Retinal pigment epithelial cell (primary cell): Measurements from ENCODE around the gene CADM1.
A peak's percentile ranks its signal among the peaks of the same experiment; 100 is the strongest.

Source experiments
- DNase-seq: peaks from one replicate; pipeline ENCODE4 v3.0.0-alpha.2; 2010; ENCODE audit warnings: low read depth
- H3K4me3 ChIP-seq: 2 replicates; pipeline ENCODE4 v1.5.1; 2011; ENCODE audit warnings: mild to moderate bottlenecking, low read length, control low read depth, moderate library complexity
- TF ChIP-seq, protein P1 (sequence below): conservative IDR thresholded peaks from 2 replicates; pipeline ENCODE4 v1.5.1; 2011; ENCODE audit warnings: low read depth, low read length, control low read depth, inconsistent platforms

CADM1 gene

GRCh38 chr11:115459563-115459962 lies 44.7 kb downstream of the CADM1 start:
- H3K4me3 ChIP-seq: no peak overlapping the region
- TF ChIP-seq, protein P1, sequence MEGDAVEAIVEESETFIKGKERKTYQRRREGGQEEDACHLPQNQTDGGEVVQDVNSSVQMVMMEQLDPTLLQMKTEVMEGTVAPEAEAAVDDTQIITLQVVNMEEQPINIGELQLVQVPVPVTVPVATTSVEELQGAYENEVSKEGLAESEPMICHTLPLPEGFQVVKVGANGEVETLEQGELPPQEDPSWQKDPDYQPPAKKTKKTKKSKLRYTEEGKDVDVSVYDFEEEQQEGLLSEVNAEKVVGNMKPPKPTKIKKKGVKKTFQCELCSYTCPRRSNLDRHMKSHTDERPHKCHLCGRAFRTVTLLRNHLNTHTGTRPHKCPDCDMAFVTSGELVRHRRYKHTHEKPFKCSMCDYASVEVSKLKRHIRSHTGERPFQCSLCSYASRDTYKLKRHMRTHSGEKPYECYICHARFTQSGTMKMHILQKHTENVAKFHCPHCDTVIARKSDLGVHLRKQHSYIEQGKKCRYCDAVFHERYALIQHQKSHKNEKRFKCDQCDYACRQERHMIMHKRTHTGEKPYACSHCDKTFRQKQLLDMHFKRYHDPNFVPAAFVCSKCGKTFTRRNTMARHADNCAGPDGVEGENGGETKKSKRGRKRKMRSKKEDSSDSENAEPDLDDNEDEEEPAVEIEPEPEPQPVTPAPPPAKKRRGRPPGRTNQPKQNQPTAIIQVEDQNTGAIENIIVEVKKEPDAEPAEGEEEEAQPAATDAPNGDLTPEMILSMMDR: no peak
- peak; percentile 43 for DNase-seq

- TF ChIP-seq, protein P1: no peak
- DNase-seq: no peak
Measured at GRCh38 chr11:115458877-115459276, 45.3 kb downstream of the CADM1 start.

DNA sequence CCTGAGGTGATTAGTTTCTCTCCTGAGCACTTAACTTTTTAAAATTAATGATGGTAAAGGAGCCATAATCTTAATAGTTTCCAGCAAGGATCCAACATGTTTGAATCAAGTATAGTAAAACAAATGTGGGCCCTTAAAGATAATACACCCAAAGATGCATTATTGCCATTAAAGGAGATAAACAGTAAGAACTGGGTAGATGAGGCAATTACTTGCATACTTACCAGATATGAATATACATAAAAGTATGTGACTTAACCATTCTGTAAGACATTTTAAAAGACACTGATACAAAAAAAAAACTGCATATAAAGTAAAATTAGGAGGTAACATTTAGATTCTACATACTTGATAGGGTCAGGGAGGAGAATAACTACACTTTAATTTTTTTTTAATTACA lies 48.2 kb downstream of the CADM1 start:
- no peak for DNase-seq
- TF ChIP-seq, protein P1: no peak
- no peak overlapping the region for H3K4me3 ChIP-seq

More at GRCh38 chr11:115458877-115459276, 45.3 kb downstream of the CADM1 start:
- H3K4me3 ChIP-seq: no peak overlapping the region

GRCh38 chr11:115455613-115456012 lies 48.6 kb downstream of the CADM1 start:
- TF ChIP-seq, protein P1: no peak
- no peak overlapping the region for H3K4me3 ChIP-seq
- no peak for DNase-seq

GRCh38 chr11:115454525-115454924 lies 49.7 kb downstream of the CADM1 start:
- TF ChIP-seq, protein P1: no peak
- no peak overlapping the region for H3K4me3 ChIP-seq
- DNase-seq: no peak

GRCh38 chr11:115453693-115454490 lies 50.3 kb downstream of the CADM1 start:
- H3K4me3 ChIP-seq: no peak overlapping the region
- DNase-seq: no peak
- TF ChIP-seq, protein P1: no peak

DNA sequence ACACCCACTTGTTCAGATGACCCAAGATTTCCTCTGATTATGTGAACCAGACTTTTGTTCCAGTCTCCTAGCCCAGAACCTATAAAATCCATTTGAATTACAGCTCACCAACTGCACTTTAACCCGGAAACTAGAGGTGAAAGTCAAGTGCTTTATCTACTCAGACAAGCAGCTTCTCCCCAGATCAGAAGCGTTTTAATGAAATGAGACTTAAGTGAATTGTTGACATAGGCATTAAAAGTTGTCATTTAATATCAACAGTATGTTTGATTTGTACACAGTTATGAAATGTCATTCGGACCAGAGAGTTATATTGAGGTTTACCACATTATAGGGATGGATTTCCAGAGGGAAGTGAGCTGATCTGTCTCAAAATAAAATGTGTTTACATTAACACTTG lies 52.0 kb downstream of the CADM1 start:
- DNase-seq: no peak
- H3K4me3 ChIP-seq: no peak overlapping the region
- TF ChIP-seq, protein P1: no peak
